Fibroblast of lung (primary cell): ENCODE data around the gene KLK11.

ENCODE experiments used
- CTCF ChIP-seq, 2 donors: IDR thresholded peaks in 1 of 2; conservative IDR thresholded peaks in 1 of 2; 1 replicate in 1 of 2; 2 replicates in 1 of 2; pipeline ENCODE4 v1.5.1; 2011 to 2012; ENCODE audit warnings: low read length in 2 of 2, control low read depth in 1 of 2, inconsistent platforms in 1 of 2, low read depth in 1 of 2, mild to moderate bottlenecking in 1 of 2
- EZH2 ChIP-seq: IDR thresholded peaks from 2 replicates; pipeline ENCODE4 v1.5.1; 2012; ENCODE audit warnings: low read length, control low read depth, mild to moderate bottlenecking; ENCODE audit errors: missing control alignments

- TF ChIP-seq CTCF (conservative IDR thresholded peaks at IDR 0.05 in 1 of 2, IDR thresholded peaks at IDR 0.05 in 1 of 2; ENCODE audit: low read depth in 1 of 2, low read length in 2 of 2) (peak; percentile 49 to 77), EZH2 (no peak)
Observed at GRCh38 chr19:51020988-51021651, 5.3 kb downstream of the KLK11 start.
